HG03108 (cell line): Measurements from ENCODE around the gene MYO1B.

Experiments
- ATAC-seq: cut with Tn5 transposase; IDR thresholded peaks from one replicate; pipeline ENCODE4 v1.9.1; 2021; ENCODE audit warnings: moderate library complexity; ENCODE audit not compliant: unreplicated experiment

The MYO1B gene

DNA sequence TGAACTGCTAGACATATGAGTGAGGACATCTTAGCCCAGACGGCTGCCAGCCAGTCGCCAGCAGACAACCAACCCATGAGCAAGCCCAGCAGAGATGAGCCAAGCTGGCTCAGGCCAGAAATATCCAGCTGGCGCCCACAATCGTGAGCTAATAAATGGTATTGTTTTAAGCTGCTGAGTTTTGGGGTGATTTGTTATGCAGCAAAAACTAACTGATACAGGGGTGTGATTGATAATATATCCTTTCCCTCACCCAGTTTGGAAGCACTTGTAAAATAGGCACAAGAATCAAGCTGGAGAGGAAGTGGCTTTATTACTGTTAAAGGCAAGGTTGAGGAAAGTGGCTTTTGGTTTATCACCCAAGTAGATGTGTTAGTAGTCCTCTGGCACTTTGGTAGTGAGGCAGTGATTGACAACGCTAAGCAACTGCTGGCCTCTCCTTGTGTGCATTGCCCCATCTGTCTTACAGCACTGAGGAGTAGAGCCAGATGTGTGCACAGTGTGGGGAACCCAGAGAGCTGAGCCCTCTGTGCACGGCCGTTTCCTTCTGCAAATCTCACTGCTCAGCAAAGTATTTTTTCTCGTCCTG, 110.1 kb downstream of the MYO1B start:
- no peak for ATAC-seq

- ATAC-seq = no peak
These were observed 112.5 kb downstream of the MYO1B start for GRCh38 chr2:191357678-191358077.

DNA sequence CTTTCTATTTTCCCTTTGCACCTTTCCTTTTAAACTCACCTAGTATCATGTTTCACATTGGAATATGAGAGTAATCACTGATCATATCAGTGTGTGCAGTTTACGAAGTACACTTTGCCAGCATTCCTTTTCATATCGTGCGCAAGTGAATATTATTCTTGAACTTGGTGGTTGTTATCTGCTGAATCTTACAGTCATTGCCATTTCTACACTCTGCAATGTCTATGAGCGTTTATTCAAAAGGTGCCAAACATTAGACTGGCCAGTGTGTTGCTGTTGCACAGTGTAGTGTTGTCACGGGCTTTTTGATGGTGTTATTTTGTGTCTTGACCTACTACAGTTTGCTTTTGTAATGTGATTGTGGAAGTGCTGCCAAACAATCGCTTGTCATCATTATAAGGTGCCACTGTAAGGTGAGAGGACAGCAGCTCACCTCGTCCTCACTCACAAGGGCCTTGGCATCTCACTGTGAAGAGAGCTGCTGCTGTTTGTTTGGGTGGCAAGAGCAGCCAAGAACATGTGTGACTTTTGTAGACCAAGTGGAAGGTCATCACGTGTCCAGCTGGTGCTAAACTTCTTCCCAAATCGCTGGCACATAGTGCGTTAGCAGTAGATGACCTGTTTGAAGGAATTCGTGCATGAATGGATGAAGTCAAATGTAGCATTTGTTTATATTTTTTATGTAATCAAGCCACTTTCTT, 113.3 kb downstream of the MYO1B start:
- ATAC-seq = no peak

DNA sequence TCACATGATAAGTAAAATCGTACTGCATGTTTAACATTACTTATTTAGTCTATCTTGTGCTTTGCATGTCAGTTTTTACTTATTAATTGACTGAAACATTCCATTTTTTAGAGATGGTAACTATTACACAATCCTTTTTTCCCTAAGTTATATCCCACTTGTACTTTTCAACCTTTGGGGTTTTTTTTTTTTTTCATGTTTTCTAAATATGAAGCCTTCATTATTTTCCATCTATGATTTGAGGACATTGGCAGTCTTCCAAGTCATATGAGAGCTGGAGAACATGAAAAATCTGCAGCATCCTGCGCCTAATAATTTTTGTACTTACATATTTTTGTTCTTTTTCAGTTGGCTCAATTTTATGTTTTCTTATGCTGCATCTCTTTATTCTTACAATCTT, 113.9 kb downstream of the MYO1B start:
- ATAC-seq = no peak

- no peak for ATAC-seq
These were observed 115.7 kb downstream of the MYO1B start for GRCh38 chr2:191360918-191361317.

DNA sequence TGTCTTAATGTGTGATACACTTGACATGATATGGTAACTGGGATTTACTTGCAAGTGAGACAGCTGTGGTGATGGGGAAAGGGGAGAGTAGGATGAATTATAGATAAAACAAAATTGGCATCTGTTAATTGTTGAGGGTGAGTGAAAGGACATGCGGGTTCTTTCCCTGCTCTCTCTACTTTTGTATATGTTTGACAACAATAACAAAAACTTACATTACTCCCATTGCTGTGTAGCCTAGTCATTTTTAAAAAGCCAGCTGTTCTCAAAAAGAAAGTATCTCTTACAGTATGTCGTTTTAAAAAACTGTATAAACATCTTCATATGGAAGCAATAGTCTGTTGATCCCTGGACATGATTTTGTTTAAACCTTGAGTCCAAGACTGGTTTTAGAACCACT, 117.6 kb downstream of the MYO1B start:
- no peak for ATAC-seq

DNA sequence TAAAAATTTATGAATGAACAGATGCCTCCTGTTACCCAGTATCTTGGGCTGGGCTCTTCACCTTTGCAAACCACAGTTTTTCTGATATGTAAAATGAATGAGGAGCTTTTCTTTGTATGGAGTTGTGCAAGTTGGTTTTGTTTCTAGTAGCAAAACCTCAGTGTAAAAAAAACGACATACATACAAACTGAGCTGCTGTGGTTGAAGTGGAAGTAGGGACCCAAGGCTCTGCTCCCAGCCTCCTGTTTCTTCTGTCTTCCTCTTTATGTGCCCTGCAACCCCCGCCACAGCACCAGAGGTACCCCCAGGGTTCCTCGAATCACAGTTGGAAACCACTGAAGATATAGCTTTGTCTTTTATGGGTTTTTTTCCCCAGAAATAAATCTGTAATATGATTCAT, 118.1 kb downstream of the MYO1B start:
- ATAC-seq = no peak

DNA sequence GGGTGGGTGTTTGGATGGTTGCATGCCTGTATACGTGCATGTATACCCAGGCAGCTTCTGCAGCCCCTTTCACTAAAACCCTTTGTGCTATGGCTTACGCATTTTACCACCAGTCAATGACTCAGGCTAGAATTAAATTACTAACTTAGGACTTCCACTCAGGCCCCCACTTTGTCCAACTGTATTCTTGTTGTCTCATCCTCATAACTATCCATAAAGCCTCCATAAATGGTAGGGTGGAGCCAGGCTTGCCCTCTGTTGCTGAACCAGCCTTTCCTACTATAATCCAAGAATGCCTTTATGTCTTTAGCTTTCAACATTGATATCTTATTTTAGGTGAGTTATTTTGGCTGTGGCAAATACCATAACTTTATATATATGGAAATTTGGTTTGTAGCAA, 119.9 kb downstream of the MYO1B start:
- ATAC-seq = no peak

DNA sequence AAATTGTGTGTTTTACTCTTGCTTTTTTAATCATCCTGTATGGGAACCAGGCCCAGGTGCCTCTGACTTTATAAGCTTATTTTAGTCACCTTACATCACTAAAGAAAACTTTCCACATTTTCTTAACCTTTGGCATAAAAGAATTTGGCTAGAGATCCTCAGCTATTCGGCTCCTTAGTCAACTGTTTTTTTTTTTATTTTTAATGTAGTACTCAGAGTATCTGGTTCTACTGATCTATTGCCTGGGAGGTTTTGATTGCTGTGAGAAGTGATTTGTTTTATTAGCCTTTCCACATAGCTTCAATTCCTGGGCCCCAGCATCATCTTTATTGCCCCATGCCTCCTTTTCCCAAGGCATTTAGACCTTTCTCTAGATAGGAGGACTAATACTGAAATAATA, 121.0 kb downstream of the MYO1B start:
- ATAC-seq = no peak

GRCh38 chr2:191369034-191369433, 123.8 kb downstream of the MYO1B start:
- ATAC-seq = no peak

GRCh38 chr2:191374366-191374765, 129.2 kb downstream of the MYO1B start:
- ATAC-seq = no peak

DNA sequence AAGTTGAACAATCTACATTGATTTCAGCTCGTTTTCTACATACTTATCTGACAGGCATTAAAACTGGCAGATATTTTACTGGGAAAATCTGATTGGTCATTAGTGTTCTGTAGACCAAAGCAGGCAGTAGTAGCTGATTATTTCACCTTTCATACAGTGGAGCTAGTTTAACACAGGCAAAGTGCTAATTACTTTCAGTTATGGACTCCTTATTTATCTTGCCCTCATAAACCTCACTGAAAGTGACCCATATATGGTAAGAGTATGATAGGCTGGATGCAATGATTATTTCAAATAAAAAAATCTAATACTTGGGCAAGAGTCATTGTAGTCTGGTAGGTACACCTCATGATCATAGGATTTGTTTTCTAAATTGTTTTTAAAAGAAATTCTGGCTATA, 129.7 kb downstream of the MYO1B start:
- ATAC-seq = no peak

GRCh38 chr2:191376981-191377629, 131.9 kb downstream of the MYO1B start:
- ATAC-seq = peak; percentile 66

DNA sequence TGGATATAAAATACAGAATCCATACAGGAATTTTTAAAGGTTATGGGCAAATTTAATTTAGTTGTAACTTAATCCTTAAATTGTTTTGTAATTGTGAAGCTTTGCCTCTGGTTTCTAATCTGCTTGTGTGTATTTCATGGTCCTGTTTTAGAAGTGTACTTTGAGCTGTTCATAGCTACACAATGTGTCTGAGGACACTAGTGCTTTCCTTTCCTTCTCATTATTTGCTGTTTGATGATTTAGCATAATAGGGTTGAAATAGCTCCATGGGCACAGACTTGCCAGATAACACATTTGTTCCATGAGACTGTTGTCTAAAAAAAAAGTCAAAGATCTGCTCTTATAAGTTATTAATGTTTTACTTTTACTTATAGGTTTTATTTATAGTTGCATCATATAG, 134.2 kb downstream of the MYO1B start:
- no peak for ATAC-seq

DNA sequence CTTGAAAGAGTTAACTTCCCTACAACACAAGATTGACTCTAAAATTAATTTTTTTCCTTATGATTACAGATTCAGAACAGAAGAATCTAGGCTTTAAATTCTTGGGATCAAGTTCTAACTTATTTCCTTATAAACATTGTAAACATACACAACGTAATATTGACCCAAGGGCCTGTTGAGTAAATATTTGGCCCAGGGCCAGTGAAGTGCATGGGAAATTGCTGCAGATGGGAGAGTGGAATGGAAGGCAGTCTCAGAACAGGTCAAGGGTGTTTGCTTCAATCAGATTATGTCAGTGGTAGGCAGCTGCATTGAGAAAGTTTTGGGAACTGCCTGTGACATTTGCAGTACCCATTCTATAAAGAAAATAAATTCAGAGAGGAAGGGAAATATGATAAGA, 137.6 kb downstream of the MYO1B start:
- ATAC-seq = no peak

DNA sequence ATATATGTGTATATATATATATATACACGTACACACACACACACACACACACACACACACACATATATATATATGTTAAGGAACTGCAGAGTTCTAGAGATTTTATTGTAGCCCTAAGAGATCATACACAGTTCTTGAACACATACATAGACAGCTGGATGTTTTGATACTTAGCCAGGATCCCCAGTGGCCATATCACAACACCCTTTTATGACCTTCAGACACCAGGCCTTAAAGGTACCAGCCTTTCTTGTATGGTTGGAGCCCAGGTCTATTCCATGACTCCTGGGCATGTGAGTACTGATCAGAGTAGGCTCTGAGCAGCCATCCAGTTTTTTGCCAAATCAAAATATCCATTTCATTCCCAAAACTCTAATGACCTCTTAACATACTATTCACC, 138.3 kb downstream of the MYO1B start:
- ATAC-seq = no peak

- ATAC-seq = no peak
These were observed 139.6 kb downstream of the MYO1B start for GRCh38 chr2:191384829-191385228.

DNA sequence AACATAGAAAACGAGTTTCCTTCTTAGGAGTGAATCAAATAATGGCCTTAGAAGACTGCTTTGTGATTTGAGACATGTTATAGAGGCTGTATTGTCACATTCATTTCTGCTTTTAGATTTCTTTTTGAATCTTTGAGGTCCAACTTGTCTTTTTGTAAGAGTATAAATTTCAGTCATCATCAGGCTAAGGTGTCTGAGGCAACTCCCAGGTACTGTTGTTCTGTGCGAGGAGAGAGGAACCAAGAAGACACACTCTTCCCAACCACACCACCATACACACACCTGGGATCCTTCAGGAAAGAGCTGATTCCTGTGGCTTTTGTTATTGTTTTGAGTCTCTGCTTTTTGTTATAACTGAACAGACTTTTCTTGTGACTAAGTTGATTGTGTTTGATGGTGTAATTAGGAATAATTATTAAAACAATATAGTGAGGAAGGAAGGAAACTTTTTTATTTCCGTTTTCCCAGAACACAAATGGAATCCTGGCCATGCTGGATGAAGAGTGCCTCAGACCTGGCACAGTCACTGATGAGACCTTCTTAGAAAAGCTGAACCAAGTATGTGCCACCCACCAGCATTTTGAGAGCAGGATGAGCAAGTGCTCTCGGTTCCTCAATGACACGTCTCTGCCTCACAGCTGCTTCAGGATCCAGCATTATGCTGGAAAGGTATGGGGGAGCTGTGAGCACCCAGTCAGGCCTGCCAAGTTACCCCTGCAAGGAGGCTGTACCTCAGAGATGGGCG, 140.4 kb downstream of the MYO1B start:
- ATAC-seq = peak; percentile 49

GRCh38 chr2:191386938-191387536, 141.8 kb downstream of the MYO1B start:
- ATAC-seq = no peak

- ATAC-seq = no peak
These were observed 144.1 kb downstream of the MYO1B start for GRCh38 chr2:191389288-191389687.

GRCh38 chr2:191391171-191391570, 146.0 kb downstream of the MYO1B start:
- no peak for ATAC-seq
